Activated CD8-positive, alpha-beta memory T cell treated with anti-CD3 and anti-CD28 coated beads, Interleukin-2, amount 50 U/mL, for 48 hours (primary cell): Measurements from ENCODE around the gene SLC16A11.
"Not testable (repeated sequence)": the region's sequence is repeated elsewhere in the genome, so short reads cannot be mapped to it uniquely, and the experiment has no call there.

Source experiments
- DNase-seq: peaks from one replicate; pipeline ENCODE4 v3.0.0-alpha.2; 2020

Gene SLC16A11

GRCh38 chr17:7004398-7005253, 39.3 kb downstream of the SLC16A11 start:
- no peak for DNase-seq

- DNase-seq: no peak
These were observed 40.1 kb downstream of the SLC16A11 start for GRCh38 chr17:7003745-7004144.

GRCh38 chr17:7002288-7003047, 41.4 kb downstream of the SLC16A11 start:
- DNase-seq: no peak

GRCh38 chr17:7001318-7001961, 42.5 kb downstream of the SLC16A11 start:
- no peak for DNase-seq

DNA sequence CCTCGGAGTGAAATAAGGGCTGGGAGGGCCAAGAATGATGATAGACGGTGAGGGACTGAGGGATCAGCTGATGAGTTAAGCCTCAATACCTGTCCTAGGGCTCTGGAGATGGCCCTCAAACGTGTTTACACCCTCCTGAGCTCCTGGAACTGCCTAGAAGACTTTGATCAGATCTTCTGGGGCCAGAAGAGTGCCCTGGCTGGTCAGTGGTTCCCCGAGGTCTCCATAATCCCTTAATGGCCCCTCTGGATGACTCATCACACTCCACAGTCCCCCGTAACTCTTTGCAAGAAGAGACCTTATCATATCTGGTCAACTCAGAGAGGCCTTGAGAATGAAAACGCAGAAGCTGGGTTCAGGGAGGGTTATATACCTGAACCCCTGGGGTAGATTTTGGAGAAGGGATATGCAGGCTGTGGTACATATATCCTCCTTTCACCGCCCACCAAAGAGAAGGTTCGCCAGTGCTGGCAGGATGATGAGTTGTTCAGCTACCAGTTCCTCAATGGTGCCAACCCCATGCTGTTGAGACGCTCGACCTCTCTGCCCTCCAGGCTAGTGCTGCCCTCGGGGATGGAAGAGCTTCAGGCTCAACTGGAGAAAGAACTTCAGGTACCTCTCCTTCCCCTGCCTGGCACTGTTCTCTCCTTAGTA, 44.9 kb downstream of the SLC16A11 start:
- no peak for DNase-seq

GRCh38 chr17:6997171-6997570, 46.7 kb downstream of the SLC16A11 start:
- no peak for DNase-seq

GRCh38 chr17:6996256-6997011, 47.5 kb downstream of the SLC16A11 start:
- no peak for DNase-seq

- no peak for DNase-seq
These were observed 48.2 kb downstream of the SLC16A11 start, which contains the start of gene ALOX12 for GRCh38 chr17:6995500-6996255. TSS of gene ALOX12 (plus strand) at chr17:6996049. CDS start at chr17:6996118, 69 bp downstream.

DNA sequence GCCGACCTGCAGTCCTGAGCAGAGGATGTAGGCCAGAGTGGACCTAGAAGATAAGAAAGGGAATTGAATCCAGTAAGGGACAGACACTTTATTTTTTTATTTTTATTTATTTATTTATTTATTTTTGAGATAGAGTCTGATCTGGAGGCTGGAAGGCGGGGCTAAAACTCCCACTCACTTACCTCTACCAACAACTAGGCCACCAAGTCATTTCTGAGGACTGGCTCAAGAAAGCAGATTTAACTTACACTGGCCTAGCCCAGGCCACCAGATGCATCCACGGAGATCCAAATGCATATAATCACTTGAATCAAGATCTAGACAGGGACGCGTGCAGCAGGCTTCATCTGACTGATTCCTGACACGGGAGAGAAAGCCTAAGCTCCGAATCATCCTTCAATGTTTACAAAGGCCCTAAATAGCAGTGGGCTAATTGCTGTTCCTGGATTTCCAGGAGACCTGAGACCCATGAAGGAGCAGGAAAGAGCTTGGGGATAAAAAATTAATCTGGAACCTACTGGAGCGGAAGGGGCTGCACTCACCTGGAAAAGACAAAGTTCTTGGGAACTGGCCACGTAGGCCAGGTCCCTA, 49.1 kb downstream of the SLC16A11 start:
- DNase-seq: no peak

- DNase-seq: no peak
These were observed 49.7 kb downstream of the SLC16A11 start for GRCh38 chr17:6994118-6994598.

DNA sequence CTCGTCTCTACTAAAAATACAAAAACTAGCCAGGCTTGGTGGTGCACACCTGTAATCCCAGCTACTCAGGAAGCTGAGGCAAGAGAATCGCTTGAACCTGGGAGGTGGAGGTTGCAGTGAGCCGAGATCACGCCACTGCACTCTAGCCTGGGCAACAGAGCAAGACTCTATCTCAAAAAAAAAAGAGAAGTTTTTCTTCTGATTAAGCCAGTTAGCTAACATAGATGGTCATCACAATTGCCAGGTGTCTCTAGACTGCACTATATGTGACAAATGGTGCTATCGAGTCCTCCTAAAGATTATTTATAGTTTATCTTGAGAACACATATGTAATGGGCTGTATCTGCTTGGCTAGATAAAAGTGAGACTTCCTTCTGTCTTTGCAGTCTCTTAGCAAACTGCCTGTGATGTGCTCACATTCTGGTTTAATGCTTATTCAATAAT, 50.3 kb downstream of the SLC16A11 start:
- not testable (repeated sequence) for DNase-seq
